ENCODE results near the gene GRIN2A. TPM values are rescaled to one million over a fixed set of nuclear protein-coding genes. Genes with fewer than 3 reads are reported as not detected.

Gene GRIN2A
- total RNA-seq (2022) (not detected in 2 replicates), Bru-seq, nascent RNA (percentile 2 among the genes with signal in this experiment), BruChase-seq, experiment 1, labeled RNA remaining after a 6-hour chase (percentile 3 among the genes with signal in this experiment), BruChase-seq, experiment 2, labeled RNA remaining after a 2-hour chase (percentile 3 among the genes with signal in this experiment)
- long read RNA-seq, result 0 reads

DNA sequence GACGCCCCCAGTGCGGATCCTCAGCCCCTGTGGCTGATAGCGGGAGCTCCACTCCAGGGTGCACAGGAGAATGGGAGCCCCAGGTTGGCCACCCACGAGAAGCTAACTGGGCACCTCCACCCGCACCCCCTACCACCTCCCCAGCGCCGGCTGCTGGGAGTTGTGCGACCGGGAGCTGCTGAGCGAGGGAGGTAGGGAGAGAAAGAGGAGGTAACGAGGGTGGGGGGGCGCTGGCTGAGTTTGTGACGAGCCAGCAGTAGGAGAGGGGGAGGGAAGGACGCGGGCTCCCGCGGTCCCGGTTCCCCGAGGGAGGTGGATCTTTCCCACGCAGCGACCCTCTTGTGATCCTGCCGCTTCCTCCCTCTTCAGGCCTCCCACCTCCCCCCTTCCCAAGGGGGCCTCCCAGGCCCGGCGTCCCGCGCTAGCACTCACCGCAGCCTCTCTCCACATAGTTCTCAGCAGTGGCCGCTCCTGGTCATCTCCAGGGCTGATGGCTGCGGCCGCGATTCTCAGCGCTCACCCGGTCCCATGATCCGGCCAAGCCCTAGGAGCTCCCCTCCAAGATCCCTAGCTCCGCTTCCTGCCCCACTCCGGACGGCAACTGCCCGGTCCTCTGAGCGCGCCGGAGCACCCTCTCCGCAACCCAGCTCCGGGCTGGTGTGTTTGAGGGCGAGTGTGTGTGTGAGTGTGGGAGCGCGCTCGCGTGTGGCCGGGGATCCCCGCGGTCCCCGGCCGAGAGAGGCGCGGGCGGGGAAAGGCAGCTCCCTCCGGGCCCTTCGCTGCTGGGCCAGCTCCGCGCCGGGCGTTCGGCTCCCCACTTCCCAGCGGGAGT is at the start of gene GRIN2A:
GRIN2A (minus strand) TSS at position 207 of the 832 bp plus-strand sequence. CDS start 2,017 bp downstream, outside the sequence.
- no peaks in the 10 kb centered on the region for H3K4me1 Mint-ChIP-seq (ENCODE audit: insufficient read depth, unreplicated experiment)
- DNase-seq (ENCODE audit: unreplicated experiment), result no peak
- peaks cover 7% of the 10 kb centered on the region for H3K9me3 Mint-ChIP-seq (ENCODE audit: unreplicated experiment)
- intact Hi-C loops (cut with micrococcal nuclease), result loop anchor here (5.0 kb wide), 1 partner anchor 535 kb away; no protein-coding TSS in a partner anchor
- POLR2A ChIA-PET, result no interaction called here
- no peak within 1 kb of the TSS for H3K4me3 Mint-ChIP-seq (ENCODE audit: unreplicated experiment)
- CTCF ChIA-PET, result interaction anchor here (0.5 to 1.3 kb wide), 4 partner anchors 534 to 1022 kb away, joined by 3 to 4 read pairs (median 3); no protein-coding TSS in a partner anchor
- no TSS peak for BruUV-seq (replicated peaks)
- no peaks in the 10 kb centered on the region for H3K36me3 Mint-ChIP-seq (ENCODE audit: insufficient read depth, unreplicated experiment)
- no peaks in the 10 kb centered on the region for H3K27me3 Mint-ChIP-seq (ENCODE audit: insufficient read depth, unreplicated experiment)
- H3K27ac Mint-ChIP-seq (ENCODE audit: low read depth, unreplicated experiment), result no peak within 1 kb of the TSS
- TF ChIP-seq, protein P1, sequence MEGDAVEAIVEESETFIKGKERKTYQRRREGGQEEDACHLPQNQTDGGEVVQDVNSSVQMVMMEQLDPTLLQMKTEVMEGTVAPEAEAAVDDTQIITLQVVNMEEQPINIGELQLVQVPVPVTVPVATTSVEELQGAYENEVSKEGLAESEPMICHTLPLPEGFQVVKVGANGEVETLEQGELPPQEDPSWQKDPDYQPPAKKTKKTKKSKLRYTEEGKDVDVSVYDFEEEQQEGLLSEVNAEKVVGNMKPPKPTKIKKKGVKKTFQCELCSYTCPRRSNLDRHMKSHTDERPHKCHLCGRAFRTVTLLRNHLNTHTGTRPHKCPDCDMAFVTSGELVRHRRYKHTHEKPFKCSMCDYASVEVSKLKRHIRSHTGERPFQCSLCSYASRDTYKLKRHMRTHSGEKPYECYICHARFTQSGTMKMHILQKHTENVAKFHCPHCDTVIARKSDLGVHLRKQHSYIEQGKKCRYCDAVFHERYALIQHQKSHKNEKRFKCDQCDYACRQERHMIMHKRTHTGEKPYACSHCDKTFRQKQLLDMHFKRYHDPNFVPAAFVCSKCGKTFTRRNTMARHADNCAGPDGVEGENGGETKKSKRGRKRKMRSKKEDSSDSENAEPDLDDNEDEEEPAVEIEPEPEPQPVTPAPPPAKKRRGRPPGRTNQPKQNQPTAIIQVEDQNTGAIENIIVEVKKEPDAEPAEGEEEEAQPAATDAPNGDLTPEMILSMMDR (IDR thresholded peaks at IDR 0.05; ENCODE audit: unreplicated experiment), result no peak

- H3K27me3 Mint-ChIP-seq (ENCODE audit: insufficient read depth, unreplicated experiment), result no peaks in the 10 kb centered on the region
- no peak overlapping the region for H3K27ac Mint-ChIP-seq (ENCODE audit: low read depth, unreplicated experiment)
- H3K36me3 Mint-ChIP-seq (ENCODE audit: insufficient read depth, unreplicated experiment), result no peaks in the 10 kb centered on the region
- no peaks in the 10 kb centered on the region for H3K9me3 Mint-ChIP-seq (ENCODE audit: unreplicated experiment)
- DNase-seq (ENCODE audit: unreplicated experiment), result no peak
- H3K4me1 Mint-ChIP-seq (ENCODE audit: insufficient read depth, unreplicated experiment), result no peaks in the 10 kb centered on the region
- POLR2A ChIA-PET, result no interaction called here
- CTCF ChIA-PET, result no interaction called here
- TF ChIP-seq, protein P1 (IDR thresholded peaks at IDR 0.05; ENCODE audit: unreplicated experiment), result no peak
- BruUV-seq (replicated peaks), result no TSS peak
- intact Hi-C loops (cut with micrococcal nuclease), result no loop called here
- no peak overlapping the region for H3K4me3 Mint-ChIP-seq (ENCODE audit: unreplicated experiment)
Observed at GRCh38 chr16:10231563-10231962, 49.3 kb upstream of the GRIN2A start.

DNA sequence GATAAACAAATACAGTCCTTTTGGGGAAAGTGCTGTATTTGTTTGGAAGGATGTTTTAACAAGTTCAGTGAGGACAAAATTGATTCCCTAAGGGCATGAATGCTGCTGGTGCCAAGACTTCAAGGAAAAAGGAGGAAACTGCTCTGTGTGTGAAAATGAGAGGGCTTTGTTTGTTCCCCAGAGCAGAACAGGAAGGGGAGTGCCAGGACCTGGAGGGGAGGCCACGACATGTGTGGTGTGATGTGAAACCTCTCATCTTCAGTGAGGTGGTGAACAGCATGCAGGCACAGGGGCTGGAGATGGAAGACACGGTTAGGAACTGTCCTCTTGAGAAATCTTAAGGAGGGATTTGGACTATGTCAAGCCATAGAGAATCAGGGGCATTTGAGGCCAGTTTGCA is 46.6 kb upstream of the GRIN2A start:
- CTCF ChIA-PET, result no interaction called here
- H3K27me3 Mint-ChIP-seq (ENCODE audit: insufficient read depth, unreplicated experiment), result no peaks in the 10 kb centered on the region
- no peak overlapping the region for H3K27ac Mint-ChIP-seq (ENCODE audit: low read depth, unreplicated experiment)
- peaks cover 15% of the 10 kb centered on the region for H3K9me3 Mint-ChIP-seq (ENCODE audit: unreplicated experiment)
- no TSS peak for BruUV-seq (replicated peaks)
- POLR2A ChIA-PET, result interaction anchor here (0.8 kb wide), 1 partner anchor 81 kb away, joined by 8 read pairs; no protein-coding TSS in a partner anchor
- intact Hi-C loops (cut with micrococcal nuclease), result no loop called here
- TF ChIP-seq, protein P1 (IDR thresholded peaks at IDR 0.05; ENCODE audit: unreplicated experiment), result no peak
- no peaks in the 10 kb centered on the region for H3K36me3 Mint-ChIP-seq (ENCODE audit: insufficient read depth, unreplicated experiment)
- no peak for DNase-seq (ENCODE audit: unreplicated experiment)
- H3K4me1 Mint-ChIP-seq (ENCODE audit: insufficient read depth, unreplicated experiment), result no peaks in the 10 kb centered on the region
- no peak overlapping the region for H3K4me3 Mint-ChIP-seq (ENCODE audit: unreplicated experiment)

DNA sequence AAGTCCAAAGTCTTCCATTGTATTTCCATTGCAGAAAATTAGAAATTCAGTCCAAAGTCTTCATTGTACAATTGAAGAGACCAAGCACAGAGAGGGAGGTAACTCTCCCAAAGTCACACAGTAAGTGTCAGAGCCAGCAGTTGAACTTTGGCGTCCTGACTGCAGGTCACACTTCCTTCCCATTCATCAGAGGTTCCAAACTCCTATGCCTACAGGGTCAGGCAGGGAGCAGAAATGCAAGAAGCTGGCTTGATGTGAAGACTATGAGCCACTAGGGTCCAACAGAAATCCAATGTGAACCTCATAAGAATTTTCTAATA is 44.7 kb upstream of the GRIN2A start:
- CTCF ChIA-PET, result no interaction called here
- H3K27ac Mint-ChIP-seq (ENCODE audit: low read depth, unreplicated experiment), result no peak overlapping the region
- no TSS peak for BruUV-seq (replicated peaks)
- POLR2A ChIA-PET, result no interaction called here
- H3K4me1 Mint-ChIP-seq (ENCODE audit: insufficient read depth, unreplicated experiment), result no peaks in the 10 kb centered on the region
- DNase-seq (ENCODE audit: unreplicated experiment), result no peak
- peaks cover 15% of the 10 kb centered on the region for H3K9me3 Mint-ChIP-seq (ENCODE audit: unreplicated experiment)
- intact Hi-C loops (cut with micrococcal nuclease), result no loop called here
- no peaks in the 10 kb centered on the region for H3K27me3 Mint-ChIP-seq (ENCODE audit: insufficient read depth, unreplicated experiment)
- TF ChIP-seq, protein P1 (IDR thresholded peaks at IDR 0.05; ENCODE audit: unreplicated experiment), result no peak
- no peaks in the 10 kb centered on the region for H3K36me3 Mint-ChIP-seq (ENCODE audit: insufficient read depth, unreplicated experiment)
- H3K4me3 Mint-ChIP-seq (ENCODE audit: unreplicated experiment), result no peak overlapping the region

All from MCF 10A (cell line).